GM18951 (cell line): ENCODE measurements around the gene ABCA1.
"Not testable (repeated sequence)": the region's sequence is repeated elsewhere in the genome, so short reads cannot be mapped to it uniquely, and the experiment has no call there.

Experiments
- POLR2A ChIP-seq: IDR thresholded peaks from 4 replicates; pipeline ENCODE4 v1.6.1; 2011; ENCODE audit warnings: mild to moderate bottlenecking; ENCODE audit not compliant: insufficient read length, insufficient read depth; ENCODE audit errors: extremely low read depth
- in situ Hi-C: fragments of 300-500 bp; cut with MboI; formaldehyde crosslinking; loops from one replicate; pipeline ENCODE4 v1.12.0; 2022; ENCODE audit warnings: low sequenced_read_pairs, mixed read lengths, inconsistent platforms; ENCODE audit not compliant: unreplicated experiment

ABCA1 gene

GRCh38 chr9:104907278-104907951 is 20.5 kb downstream of the ABCA1 start:
- TF ChIP-seq POLR2A, result no peak
- in situ Hi-C loops, result no loop called here

GRCh38 chr9:104906441-104907277 is 21.3 kb downstream of the ABCA1 start:
- in situ Hi-C loops, result no loop called here
- TF ChIP-seq POLR2A, result no peak

DNA sequence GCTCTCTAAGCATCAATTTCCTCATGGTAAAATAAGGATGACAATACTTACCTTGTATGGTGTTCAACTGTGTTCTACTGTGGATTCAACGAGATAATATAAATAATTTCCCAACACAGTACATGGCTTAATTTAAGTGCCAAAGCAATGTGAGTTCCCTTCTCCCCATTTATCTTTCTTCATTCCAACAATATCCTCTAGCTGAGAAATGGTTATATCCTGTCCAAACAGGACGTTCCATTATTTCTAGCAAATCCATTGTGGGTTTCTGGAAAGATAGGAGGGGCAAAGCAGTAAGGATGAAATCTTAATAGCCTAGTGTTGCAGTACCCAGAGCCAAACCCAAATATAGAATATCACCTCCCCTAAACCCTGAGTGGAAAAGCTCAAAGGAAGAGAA is 22.0 kb downstream of the ABCA1 start:
- TF ChIP-seq POLR2A, result no peak
- in situ Hi-C loops, result no loop called here

GRCh38 chr9:104905153-104905901 is 22.6 kb downstream of the ABCA1 start:
- in situ Hi-C loops, result no loop called here
- TF ChIP-seq POLR2A, result no peak

- no peak for TF ChIP-seq POLR2A
- in situ Hi-C loops, result no loop called here
These were observed 24.3 kb downstream of the ABCA1 start for GRCh38 chr9:104903609-104904008.

- in situ Hi-C loops, result no loop called here
- TF ChIP-seq POLR2A, result no peak
These were observed 27.1 kb downstream of the ABCA1 start for GRCh38 chr9:104900871-104901270.

GRCh38 chr9:104900324-104900723 is 27.6 kb downstream of the ABCA1 start:
- no peak for TF ChIP-seq POLR2A
- in situ Hi-C loops, result no loop called here

DNA sequence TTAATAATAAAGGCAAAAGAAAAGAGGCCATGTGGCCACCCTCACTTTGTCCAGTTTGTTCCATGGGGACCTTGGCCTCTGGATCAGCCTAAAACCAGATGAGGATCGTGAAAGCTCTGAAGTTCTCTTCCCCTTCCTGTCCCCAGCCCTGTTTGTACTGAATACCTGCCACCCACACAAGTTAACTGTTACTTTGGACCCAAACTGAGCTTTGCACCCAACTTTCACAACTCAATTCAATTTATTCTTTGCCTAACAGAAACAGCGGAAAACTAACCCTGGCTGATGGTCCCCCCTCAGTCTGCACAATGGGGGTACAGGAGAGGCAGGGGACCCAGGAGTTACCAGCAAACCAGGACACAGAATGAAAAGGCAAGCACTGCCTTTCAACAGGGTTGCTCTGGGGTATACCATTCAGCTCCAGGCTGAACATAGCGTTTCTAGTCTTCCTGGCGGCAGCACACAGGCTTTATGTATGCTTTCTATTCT is 28.2 kb downstream of the ABCA1 start:
- in situ Hi-C loops, result no loop called here
- no peak for TF ChIP-seq POLR2A

- in situ Hi-C loops, result not testable (repeated sequence)
These were observed 29.6 kb downstream of the ABCA1 start for GRCh38 chr9:104898376-104898775.

DNA sequence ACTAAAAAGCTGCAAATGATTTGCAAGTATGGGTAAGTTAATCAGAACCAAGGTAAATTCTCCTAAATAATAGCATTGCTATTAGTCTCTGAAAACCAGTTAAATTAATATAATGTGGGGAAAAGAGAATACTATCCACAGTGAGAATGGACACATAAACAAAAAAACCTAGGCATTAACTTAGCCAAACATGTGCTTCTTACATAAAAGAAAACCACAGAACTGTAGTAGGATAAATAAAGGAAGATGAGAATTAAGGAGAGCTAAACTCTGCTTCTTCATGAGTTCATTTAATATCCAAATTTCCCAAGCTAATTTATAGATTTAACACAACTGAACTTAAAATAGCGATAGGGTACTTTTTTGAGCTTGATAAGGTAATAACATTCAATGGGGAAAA is 31.8 kb downstream of the ABCA1 start:
- TF ChIP-seq POLR2A, result no peak
- in situ Hi-C loops, result no loop called here

DNA sequence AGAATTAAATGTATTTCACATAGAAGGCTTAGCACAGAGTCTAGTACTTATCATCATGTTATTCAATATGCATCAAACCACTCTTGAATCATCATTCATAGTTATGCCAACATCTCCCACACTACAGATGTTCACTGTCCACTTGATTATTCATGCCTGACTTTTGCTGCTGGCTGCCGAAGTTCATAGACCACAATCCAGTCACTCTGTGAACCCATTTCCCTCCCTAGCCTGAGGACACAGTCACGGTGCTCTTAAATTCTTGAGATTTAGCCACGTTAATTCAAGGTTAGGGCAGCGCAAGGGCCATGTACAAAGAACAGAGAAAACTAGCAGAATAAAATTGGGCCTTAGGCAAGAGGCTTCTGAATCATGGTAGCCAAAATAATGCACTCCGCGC is 32.4 kb downstream of the ABCA1 start:
- in situ Hi-C loops, result no loop called here
- no peak for TF ChIP-seq POLR2A

DNA sequence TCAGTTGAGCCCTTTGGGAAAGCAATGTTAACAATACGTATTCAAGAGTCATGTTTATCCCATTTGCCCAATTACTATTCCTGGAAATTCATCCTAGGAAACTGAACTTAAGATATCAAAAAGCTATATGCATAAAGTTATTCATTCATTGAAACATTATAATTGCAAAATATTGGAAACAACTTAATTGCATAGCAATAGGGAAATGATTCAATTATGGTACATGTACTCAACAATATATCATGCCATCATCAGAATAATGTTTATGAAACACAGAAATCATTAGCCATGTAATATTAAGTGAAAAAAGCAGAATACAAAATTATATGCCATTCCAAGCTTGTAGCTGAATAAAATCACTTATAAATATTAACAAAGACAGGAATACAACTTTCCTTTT is 35.3 kb downstream of the ABCA1 start:
- no peak for TF ChIP-seq POLR2A
- in situ Hi-C loops, result no loop called here

GRCh38 chr9:104890433-104890770 is 37.6 kb downstream of the ABCA1 start:
- TF ChIP-seq POLR2A, result no peak
- in situ Hi-C loops, result no loop called here
